Measurements from ENCODE around the gene INPP5A. TPM values are rescaled to one million over a fixed set of nuclear protein-coding genes. Genes with fewer than 3 reads are reported as not detected.

Gene INPP5A
- total RNA-seq, 1 donor from 2014 or later, result 108 TPM

DNA sequence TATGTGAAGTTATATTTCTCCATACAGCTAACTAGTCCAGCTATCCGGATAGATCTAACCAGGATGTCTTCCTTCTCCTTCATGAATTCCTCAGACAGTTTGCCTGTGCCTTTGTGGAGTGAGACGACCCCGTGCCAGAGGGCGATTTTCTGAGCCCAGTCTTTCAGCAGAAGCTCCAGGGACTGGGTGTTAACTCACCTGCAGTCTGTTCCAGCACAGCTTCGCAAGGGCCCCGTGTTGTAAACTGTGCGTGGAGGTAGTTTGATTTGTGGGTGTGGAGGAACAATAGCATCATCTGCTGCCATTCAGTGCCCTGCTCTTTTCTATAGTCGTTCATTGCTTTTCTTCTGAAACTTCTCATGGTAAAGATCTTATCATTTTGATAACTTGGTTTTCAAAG is 103.8 kb downstream of the INPP5A start:
- DNase-seq (no peak), ATAC-seq (no peak)
- intact Hi-C loops (cut with micrococcal nuclease), result no loop called here

DNA sequence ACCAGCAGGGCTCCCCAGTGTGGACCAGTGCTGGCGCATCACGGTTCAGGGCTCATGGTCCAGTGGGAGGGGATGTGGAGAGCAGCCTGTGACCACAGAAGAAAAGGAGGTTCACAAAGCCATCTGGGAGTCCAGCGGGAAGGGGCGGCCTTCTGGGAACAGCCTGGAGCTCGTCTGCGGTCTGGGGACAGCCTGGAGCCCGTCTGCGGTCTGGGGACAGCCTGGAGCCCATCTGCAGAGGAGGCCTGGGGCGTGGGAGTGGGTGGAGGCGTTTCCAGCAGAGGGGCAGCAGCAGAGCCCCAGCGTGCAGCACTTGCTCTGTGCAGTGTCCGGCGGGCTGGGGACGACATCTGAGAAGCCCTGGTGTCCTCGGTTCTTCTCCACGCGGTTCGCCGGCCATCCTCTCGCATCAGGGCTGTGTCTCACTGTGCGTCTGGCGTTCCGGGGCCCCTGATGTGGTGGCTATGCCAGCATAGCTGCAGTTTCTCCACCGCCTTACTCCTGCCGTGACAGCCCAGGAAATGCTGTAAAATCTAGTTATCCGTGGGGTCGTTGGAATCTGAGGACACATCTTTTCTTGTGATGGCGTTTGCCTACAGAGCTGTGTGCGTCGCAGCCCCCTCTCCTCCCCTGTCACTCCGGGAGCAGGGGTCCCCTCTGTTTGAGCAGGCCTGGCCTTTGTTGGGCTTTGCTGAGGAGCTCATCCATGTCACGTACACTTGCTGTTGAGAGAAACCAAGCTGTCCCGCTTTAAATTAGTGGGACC is 104.6 kb downstream of the INPP5A start:
- DNase-seq, result no peak
- intact Hi-C loops (cut with micrococcal nuclease), result no loop called here

DNA sequence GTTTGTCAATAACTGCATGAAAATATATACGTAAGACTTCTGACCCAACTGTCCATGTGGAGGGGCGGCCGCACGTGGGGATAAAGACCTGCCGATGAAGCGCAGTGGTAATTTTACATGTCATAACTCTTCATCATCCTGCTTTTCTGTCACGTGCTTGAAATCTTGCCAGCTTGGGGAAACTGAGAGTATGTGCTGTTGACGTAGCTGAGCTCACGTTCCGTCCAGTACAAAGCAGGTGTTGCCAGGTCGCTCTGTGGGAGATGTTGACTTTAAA is 105.1 kb downstream of the INPP5A start:
- ATAC-seq, result no peak
- no peak for DNase-seq
- intact Hi-C loops (cut with micrococcal nuclease), result no loop called here

More for the DNA sequence above, 104.6 kb downstream of the INPP5A start:
- no peak for ATAC-seq

GRCh38 chr10:132643709-132644526 is 106.3 kb downstream of the INPP5A start:
- intact Hi-C loops (cut with micrococcal nuclease), result no loop called here
- no peak for ATAC-seq
- no peak for DNase-seq

GRCh38 chr10:132644527-132645246 is 107.1 kb downstream of the INPP5A start:
- intact Hi-C loops (cut with micrococcal nuclease), result no loop called here
- DNase-seq (no peak), ATAC-seq (no peak)

GRCh38 chr10:132645247-132645530 is 107.6 kb downstream of the INPP5A start:
- intact Hi-C loops (cut with micrococcal nuclease), result no loop called here
- no peak for ATAC-seq
- no peak for DNase-seq

- no peak for DNase-seq
- ATAC-seq, result no peak
- intact Hi-C loops (cut with micrococcal nuclease), result no loop called here
Measured at GRCh38 chr10:132645630-132646442, 108.2 kb downstream of the INPP5A start.

DNA sequence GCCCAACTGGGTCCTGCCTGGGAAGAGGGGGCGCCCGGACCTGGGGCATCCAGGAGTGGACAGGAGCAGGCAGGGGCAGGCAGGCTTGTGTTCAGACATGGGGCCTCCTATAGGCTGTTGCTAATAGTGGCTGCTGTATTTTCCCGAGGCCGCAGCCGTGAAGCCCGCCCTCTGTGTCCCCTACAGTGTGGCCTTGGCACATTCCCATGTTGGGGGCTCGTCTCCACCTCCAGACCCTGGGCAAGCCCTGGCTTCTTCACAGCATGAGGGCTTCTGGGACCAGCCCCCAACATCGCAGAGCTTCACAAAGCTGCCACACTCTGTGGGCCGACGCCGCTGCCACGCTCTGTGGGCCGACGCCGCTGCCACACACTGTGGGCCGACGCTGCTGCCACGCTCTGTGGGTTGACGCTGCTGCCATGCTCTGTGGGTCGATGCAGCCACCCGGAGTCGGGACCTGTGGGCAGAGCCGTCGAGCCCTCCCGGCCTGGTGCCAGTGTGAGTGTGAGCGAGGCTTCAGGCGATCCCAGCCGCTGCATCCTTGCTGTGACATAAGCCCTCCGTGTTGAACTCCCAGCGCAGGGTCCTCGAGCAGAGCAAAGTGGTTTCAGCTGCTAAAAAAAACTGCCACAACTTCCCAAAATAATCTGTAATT is 109.0 kb downstream of the INPP5A start:
- intact Hi-C loops (cut with micrococcal nuclease), result no loop called here
- no peak for ATAC-seq
- DNase-seq, result no peak

DNA sequence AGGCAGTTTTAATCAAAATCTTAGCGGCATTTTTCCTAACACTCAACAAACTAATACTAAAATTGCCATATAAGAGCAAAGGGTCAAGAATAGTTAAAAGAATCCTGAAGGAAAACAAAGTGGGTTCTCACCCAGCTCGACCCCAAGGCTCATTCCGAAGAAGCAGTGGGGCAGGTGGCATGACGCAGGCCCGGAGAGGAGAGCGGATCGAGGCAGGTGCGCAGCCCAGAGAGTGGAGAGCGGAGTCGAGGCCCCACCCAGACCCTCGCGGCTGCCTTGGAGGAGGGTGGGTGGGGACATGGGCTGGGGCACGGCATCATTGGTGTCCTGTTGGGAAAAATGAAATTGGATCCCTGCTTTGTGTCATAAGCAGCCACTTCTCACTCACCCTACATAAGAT is 109.8 kb downstream of the INPP5A start:
- intact Hi-C loops (cut with micrococcal nuclease), result no loop called here
- no peak for DNase-seq
- ATAC-seq, result no peak

GRCh38 chr10:132648072-132648850 is 110.7 kb downstream of the INPP5A start:
- no peak for DNase-seq
- intact Hi-C loops (cut with micrococcal nuclease), result no loop called here
- ATAC-seq, result no peak

DNA sequence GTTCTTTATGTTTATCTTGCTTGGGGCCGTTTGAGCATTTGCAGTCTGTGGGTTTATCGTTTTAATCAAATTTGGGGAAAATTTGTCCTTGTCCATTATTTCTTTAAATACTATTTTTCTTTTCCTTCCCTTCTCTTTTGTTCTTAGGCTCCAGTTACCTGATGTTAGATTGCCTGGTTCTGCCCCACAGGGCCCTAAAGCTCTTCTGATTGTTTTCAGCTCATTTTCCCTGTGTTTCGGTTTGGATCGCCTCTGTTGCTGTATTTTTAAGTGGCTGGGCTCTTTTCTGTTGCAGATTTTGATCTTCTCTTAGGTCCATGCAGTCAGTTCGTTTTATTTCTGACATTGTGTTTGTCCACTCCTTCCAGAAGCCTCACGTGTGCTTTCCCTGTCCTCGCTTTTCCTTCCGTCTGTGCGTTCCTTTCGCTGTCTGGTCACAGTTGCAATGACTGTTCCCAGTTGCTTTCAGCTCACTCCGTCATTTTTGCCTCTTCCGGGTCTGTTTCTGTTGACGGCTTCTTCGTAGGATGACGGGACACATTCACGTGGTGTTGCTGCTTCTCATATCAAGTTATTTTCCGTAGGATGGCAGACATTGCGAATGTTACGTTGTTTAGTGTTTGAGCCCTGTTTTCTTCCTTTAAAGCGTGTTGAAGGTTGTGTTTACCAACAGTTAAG is 111.4 kb downstream of the INPP5A start:
- ATAC-seq, result no peak
- intact Hi-C loops (cut with micrococcal nuclease), result no loop called here
- no peak for DNase-seq

GRCh38 chr10:132649651-132650360 is 112.2 kb downstream of the INPP5A start:
- ATAC-seq (no peak), DNase-seq (no peak)
- intact Hi-C loops (cut with micrococcal nuclease), result no loop called here

DNA sequence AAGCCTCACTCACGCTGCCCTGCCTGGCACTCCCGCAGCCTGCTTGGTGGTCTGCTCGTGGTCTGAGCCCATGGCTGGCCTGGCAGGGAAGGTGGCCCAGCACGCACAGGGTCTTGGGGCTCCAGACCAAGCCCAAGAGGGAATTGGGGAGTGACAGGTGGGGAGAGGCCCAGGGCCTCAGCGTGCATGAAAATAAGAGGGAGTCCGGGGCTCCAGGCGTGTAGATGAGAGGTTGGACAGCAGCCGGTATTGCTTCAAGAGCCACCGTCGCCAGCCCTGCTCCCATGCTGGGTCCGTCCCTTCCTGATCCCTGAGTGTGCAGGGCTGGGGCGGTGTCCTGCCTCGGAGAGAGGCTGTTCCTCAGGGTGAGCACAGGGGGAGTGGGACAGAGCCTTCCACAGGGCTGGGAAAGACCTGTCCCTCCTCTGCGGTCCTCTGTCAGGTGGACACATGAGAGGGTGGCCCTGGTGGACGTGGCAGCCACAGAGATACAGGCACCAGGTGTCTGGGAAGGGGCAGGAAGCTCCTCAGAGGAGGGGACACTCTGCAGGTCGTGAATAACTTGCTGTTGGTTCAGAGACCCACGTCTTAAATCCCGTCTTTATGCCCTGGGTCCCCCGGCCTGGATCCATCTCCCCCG is 113.1 kb downstream of the INPP5A start:
- DNase-seq (no peak), ATAC-seq (no peak)
- intact Hi-C loops (cut with micrococcal nuclease), result no loop called here

DNA sequence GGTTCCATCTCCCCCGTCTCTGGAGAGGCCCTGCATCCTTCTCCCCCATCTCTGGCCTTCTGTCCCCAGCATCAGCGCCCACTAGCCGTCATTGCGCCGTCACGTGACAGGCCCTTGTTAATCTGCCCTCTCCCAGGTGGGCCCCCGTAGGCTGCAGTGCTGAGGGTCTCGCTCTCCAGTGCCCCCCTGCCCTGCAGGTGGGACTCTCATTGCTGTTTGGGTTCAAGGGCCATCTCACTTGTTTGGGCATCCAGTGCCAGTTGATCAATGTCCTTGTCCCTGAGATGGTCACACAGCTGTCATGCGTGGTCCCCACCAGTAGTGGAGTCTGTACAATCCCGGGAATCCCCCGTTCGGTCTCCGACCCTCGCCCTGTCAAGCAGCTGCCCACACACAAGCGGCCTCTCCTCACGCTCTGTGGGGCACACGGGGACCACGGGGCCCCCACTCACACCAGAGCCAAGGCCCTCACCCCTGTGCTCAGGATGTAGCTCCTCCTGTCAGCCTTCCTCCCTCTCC is 114.0 kb downstream of the INPP5A start:
- intact Hi-C loops (cut with micrococcal nuclease), result no loop called here
- ATAC-seq, result no peak
- DNase-seq, result no peak

GRCh38 chr10:132652446-132652845 is 114.9 kb downstream of the INPP5A start:
- intact Hi-C loops (cut with micrococcal nuclease), result no loop called here
- ATAC-seq (no peak), DNase-seq (no peak)

GRCh38 chr10:132652936-132653590 is 115.5 kb downstream of the INPP5A start:
- DNase-seq, result no peak
- intact Hi-C loops (cut with micrococcal nuclease), result no loop called here
- ATAC-seq, result no peak
